ENCODE measurements around the gene KDM6A. TPM values are rescaled to one million over a fixed set of nuclear protein-coding genes. Genes with fewer than 3 reads are reported as not detected.

Gene KDM6A
- total RNA-seq, 1 donor from 2014 or later, result 9.4 TPM

GRCh38 chrX:44951572-44952067, 78.6 kb downstream of the KDM6A start:
- H3K9me3 ChIP-seq (replicated peaks), result peaks cover 6% of the 10 kb centered on the region
- H3K36me3 ChIP-seq, result no peaks in the 10 kb centered on the region
- TF ChIP-seq CTCF (IDR thresholded peaks at IDR 0.05; ENCODE audit: borderline replicate concordance), result no peak
- intact Hi-C loops (cut with micrococcal nuclease), result no loop called here
- H3K4me1 ChIP-seq, result peaks cover 36% of the 10 kb centered on the region
- H3K4me3 ChIP-seq, result peak overlapping the region; percentile 33
- peak overlapping the region; percentile 42 for H3K27ac ChIP-seq (replicated peaks)
- no peak for DNase-seq
- H3K27me3 ChIP-seq (ENCODE audit: low read depth), result no peaks in the 10 kb centered on the region

GRCh38 chrX:44952329-44953027, 79.5 kb downstream of the KDM6A start:
- no peak for DNase-seq
- TF ChIP-seq CTCF (IDR thresholded peaks at IDR 0.05; ENCODE audit: borderline replicate concordance), result no peak
- H3K36me3 ChIP-seq, result no peaks in the 10 kb centered on the region
- H3K4me3 ChIP-seq, result peak overlapping the region; percentile 33
- no peak overlapping the region for H3K27ac ChIP-seq (replicated peaks)
- peaks cover 36% of the 10 kb centered on the region for H3K4me1 ChIP-seq
- H3K9me3 ChIP-seq (replicated peaks), result no peaks in the 10 kb centered on the region
- H3K27me3 ChIP-seq (ENCODE audit: low read depth), result no peaks in the 10 kb centered on the region
- intact Hi-C loops (cut with micrococcal nuclease), result no loop called here

- Histone ChIP-seq H3K27me3 (ENCODE audit: low read depth) (no peaks in the 10 kb centered on the region), H3K4me3 (peak overlapping the region; percentile 9), H3K9me3 (replicated peaks) (no peaks in the 10 kb centered on the region), H3K36me3 (no peaks in the 10 kb centered on the region), H3K4me1 (peaks cover 43% of the 10 kb centered on the region), H3K27ac (replicated peaks) (peak overlapping the region; percentile 30)
- no peak for DNase-seq
- TF ChIP-seq CTCF (IDR thresholded peaks at IDR 0.05; ENCODE audit: borderline replicate concordance), result no peak
- intact Hi-C loops (cut with micrococcal nuclease), result no loop called here
Observed at GRCh38 chrX:44953734-44954502, 80.9 kb downstream of the KDM6A start.

- Histone ChIP-seq H3K27me3 (ENCODE audit: low read depth) (no peaks in the 10 kb centered on the region), H3K36me3 (no peaks in the 10 kb centered on the region), H3K4me3 (no peak overlapping the region), H3K4me1 (peaks cover 41% of the 10 kb centered on the region), H3K27ac (replicated peaks) (peak overlapping the region; percentile 30), H3K9me3 (replicated peaks) (no peaks in the 10 kb centered on the region)
- intact Hi-C loops (cut with micrococcal nuclease), result no loop called here
- no peak for DNase-seq
- no peak for TF ChIP-seq CTCF (IDR thresholded peaks at IDR 0.05; ENCODE audit: borderline replicate concordance)
Observed at GRCh38 chrX:44954562-44954961, 81.6 kb downstream of the KDM6A start.

- Histone ChIP-seq H3K4me3 (no peak overlapping the region), H3K36me3 (no peaks in the 10 kb centered on the region), H3K27me3 (ENCODE audit: low read depth) (no peaks in the 10 kb centered on the region), H3K9me3 (replicated peaks) (no peaks in the 10 kb centered on the region), H3K27ac (replicated peaks) (peak overlapping the region; percentile 38), H3K4me1 (peaks cover 53% of the 10 kb centered on the region)
- intact Hi-C loops (cut with micrococcal nuclease), result no loop called here
- no peak for TF ChIP-seq CTCF (IDR thresholded peaks at IDR 0.05; ENCODE audit: borderline replicate concordance)
- DNase-seq, result no peak
Observed at GRCh38 chrX:44957848-44958247, 84.9 kb downstream of the KDM6A start.
